HG03354 (cell line): ENCODE data around the gene HHLA2.
A peak's percentile ranks its signal among the peaks of the same experiment; 100 is the strongest.
"Not testable (repeated sequence)": the region's sequence is repeated elsewhere in the genome, so short reads cannot be mapped to it uniquely, and the experiment has no call there.

Experiments used
- ATAC-seq: cut with Tn5 transposase; IDR thresholded peaks from one replicate; pipeline ENCODE4 v1.9.1; 2021; ENCODE audit warnings: mild to moderate bottlenecking; ENCODE audit not compliant: unreplicated experiment, poor library complexity, severe bottlenecking

Gene HHLA2, protein sequence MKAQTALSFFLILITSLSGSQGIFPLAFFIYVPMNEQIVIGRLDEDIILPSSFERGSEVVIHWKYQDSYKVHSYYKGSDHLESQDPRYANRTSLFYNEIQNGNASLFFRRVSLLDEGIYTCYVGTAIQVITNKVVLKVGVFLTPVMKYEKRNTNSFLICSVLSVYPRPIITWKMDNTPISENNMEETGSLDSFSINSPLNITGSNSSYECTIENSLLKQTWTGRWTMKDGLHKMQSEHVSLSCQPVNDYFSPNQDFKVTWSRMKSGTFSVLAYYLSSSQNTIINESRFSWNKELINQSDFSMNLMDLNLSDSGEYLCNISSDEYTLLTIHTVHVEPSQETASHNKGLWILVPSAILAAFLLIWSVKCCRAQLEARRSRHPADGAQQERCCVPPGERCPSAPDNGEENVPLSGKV

DNA sequence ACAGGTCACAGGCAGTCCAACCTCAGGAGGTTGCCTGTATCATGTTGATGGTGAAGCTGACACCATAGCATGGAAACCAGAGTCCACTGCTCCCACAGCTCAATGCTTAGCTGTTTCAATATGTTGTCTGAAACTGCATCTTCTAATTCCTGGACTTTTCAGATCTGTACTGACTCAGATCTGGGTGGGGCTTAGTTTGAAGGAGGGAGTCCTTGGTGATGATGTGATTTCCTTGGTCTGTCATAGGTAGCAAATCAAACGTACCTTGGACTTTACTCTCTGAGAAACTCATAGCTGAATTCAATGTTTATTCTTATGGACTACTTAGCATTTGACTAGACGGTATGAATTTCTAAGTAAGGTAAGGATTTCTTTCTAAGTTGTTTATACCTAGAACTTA lies at the start of gene HHLA2:
HHLA2 (plus strand) TSS at position 310 of the 400 bp plus-strand sequence. CDS start 55,266 bp downstream, outside the sequence.
- no peak for ATAC-seq

DNA sequence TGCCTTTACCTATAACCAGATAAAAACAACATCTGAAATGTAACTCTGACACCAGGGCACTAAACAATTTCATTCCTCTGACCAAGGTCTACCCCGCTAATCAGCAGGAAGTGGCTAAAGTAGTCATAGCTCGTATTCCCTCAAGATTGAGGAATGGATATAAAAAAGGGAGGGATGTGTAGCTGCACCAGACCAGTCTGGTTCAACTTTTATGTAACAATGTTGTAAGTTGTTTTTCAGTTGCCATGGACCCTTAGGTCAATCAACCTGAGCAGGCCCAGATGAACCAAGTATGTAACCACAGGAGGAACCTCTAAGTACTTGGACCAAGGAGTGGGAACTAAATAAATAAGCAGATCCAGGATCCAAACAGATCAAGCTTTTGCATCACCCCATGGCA lies 45.7 kb upstream of the HHLA2 start:
- no peak for ATAC-seq

DNA sequence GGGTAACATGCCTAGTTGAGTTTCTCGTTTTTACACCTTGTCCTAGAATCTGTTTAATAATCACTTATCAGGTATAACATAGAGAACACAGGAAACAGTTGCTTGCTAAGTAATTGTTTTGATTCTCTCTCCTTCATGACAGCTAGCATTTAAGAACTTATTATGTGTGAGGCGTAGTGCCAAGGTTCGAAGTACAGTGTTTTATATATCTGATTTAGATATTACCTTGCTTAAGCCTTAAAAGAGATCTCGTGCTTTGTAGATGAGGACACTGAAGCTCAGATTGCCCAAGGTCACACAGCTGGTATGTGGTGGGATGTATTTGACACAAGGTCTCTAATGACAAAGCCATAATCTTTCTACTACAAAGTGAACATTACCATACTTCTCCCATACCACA lies 45.1 kb upstream of the HHLA2 start:
- ATAC-seq: no peak

DNA sequence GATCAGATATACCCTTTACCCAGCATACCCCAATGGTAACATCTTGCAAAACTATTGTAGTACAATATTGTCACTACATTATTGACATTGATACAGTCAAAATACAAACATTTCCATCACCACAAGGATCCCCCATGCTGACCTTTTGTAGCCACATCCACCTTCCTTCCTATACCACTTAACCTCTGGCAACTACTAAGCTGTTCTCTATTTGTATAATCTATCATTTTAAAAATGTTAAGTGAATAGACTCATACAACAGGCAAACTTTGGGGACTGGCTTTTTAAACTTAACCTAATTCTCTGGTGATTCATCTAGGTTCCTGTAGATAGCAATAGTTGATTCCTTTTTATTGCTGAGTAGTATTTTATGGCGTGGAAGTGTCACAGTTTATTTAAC lies 44.5 kb upstream of the HHLA2 start:
- no peak for ATAC-seq

DNA sequence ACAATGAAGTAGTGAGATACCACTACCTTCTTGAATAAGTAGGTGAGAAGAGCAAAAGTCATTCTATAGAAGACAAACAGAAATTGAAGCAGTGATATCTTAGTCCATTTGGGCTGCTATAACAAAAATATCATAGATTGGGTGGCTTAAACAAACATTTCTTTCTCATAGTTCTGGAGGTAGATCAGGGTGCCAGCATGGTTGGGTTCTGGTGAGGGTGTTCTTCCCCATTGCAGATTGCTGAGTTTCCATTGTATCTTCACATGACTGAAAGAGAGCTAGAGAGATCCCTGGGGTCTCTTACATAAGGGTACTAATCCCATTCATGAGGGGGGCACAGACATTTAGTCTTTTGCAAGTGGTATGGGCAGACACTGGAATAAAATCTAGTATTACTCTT lies 41.2 kb upstream of the HHLA2 start:
- ATAC-seq: no peak

DNA sequence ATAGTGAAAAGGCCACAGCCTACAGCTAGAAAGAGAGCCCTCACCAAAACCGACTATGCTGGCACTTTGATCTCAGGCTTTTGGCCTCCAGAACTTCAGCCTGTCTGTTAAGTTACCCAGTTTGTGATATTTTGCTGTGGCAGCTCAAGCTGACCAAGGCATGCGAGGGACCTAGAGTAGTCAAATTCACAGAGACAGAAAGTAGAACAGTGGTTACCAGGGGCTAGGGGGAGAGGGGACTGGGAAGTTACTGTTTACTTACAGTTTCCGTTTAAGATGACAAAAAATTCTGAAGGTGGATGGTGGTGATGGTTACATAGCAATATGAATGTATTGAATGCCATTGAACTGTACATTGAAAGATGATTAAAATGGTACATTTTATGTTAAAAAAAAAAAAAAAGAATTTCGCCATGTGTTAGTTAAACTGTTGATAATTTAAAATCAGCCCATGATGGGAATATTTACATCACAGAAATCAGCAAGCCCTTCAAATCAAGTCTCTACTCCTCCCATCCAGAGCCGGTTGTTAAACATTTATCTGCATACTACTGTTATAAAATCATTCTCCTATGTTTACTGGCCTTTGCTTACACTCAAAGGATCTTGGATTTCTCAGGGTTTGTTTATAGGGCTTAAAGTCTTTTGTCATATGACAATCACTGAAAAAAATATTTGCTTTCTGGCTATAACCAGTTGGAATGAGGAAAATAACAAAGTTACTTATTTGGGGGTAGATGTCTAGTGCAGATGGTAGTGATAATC lies 31.6 kb upstream of the HHLA2 start:
- peak; percentile 76 for ATAC-seq

DNA sequence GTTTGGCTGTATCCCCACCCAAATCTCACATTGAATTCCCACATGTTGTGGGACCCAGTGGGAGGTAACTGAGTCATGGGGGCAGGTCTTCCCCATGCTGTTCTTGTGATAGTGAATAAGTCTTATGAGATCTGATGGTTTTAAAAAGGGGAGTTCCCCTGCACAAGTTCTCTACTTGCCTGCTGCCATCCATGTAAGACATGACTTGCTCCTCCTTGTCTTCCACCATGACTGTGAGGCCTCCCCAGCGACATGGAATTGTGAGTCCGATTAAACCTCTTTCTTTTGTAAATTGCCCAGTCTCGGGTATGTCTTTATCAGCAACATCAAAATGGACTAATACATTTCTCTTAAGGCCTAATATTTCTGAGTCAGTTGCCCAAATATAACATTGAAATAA lies 28.1 kb upstream of the HHLA2 start:
- not testable (repeated sequence) for ATAC-seq

DNA sequence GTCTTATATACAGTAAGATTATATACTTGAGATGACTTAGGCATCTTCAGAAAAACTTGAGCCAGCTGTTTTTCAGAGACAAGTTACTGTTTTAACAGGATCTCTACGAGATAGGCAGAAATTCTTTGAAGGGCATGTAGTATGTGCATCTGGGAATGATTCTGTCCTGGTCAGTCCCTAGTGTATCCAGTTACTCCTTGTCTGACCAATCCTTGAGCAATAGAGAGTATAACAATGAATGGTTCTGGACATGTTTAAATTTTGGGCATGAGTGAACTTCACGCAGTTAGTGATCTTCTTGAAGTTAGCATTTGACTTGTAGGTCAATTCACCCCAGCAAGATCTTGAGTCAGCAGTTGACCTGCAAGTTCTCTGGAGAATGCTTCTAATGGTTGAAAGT lies 24.7 kb upstream of the HHLA2 start:
- no peak for ATAC-seq

DNA sequence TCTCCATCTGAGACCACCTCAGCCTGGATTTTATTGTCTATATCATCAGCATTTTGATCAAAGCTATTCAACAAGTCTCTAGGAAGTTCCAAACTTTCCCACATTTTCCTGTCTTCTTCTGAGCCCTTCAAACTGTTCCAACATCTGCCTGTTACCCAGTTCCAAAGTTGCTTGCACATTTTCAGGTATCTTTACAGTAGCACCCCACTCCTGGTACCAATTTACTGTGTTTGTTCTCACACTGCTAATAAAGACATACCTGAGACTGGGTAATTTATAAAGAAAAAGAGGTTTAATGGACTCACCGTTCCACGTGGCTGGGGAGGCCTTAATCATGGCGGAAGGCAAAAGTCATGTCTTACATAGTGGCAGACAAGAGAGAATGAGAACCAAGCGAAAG lies 17.3 kb upstream of the HHLA2 start:
- ATAC-seq: not testable (repeated sequence)

DNA sequence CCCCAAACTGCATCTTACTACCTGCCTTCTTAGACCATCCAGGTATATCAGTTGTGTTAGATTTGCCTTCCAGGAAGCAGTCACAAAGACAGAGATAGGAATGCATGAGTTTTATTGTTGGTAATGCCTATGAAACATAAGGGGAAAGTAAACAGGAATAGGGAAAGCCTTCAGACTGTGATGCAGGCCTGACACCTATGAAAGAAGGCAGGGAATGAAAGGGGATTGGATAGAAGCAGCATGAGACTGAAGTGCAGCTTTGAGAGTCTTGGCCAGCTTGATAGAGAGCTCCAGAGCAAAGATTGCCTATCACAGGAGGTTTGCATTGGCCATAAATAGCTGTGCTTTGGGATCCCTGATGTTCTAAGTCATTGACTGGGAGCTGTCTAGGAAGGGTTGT lies 15.9 kb upstream of the HHLA2 start:
- no peak for ATAC-seq

DNA sequence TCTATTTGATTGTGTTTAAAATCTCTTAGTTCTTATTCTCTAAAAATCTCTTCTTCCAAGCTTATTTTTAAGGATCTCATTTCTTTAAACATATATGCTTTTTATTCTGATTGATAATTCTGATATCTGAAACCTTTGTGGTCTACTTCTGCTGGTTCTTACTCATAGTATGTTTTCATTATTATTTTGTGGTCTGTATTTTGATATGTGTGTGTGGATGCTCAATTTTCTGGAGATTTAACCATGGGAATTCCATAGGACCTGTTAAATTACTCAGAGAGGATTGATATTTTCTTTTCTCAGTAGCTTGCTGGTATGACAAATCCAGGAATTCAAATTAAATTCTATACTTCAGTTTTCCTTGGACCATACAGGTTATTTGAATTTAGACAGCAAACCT lies 14.7 kb upstream of the HHLA2 start:
- peak; percentile 48 for ATAC-seq

DNA sequence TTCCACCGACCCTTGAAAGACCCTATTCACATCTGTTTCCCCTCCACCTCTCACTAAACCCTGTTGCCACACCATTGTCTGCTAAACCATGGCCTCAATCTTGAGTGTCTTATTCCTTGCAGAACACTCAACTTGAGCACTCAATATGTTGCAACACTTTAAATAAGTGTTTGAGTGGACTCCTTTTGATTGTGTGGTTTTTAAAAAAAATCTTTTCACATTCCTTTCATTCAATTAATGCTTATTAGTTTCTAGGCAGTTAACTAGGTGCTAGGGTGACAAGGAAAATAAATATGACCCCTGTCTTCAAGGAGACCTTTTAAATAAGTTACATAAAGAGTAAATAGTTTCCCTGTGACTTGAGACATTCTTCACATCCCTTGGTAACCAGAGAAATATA lies 13.3 kb upstream of the HHLA2 start:
- no peak for ATAC-seq

DNA sequence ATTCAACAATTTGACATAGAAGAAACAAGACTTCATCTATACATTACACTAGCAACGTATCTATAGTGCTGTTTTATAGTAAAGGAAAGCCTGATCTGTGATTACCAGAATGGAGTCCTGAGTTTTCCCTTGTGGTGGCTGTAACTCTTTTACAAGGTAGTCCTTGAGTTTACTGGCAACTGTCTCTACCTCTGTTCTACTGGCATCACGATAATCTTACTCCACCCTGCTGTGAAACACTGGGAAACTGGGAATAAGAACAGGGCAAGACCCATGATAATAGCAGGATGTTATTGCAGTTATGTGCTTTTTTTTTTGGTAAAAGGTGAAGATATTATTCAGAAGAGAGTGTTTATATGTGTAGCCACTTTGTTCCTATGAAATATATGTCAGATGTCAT lies 12.4 kb upstream of the HHLA2 start:
- no peak for ATAC-seq

DNA sequence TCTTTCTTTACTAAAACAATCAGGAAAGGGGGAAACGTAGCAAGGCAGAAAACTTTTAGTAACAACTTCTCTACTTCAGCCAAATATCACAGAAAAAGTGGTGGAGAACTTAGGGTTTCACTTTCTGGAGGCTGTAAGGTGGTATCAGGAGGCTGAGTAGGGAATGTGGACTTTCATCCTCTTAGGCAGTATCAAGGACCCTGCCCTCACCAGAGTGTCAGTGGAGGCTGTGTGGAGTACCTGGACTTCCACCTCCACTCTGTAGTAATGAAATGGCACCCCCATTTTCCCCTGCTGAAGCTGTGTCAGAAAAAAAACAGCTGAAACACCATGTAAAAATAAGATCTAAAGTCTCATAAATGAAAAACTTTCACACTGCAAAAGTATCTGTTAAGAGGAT lies 11.2 kb upstream of the HHLA2 start:
- no peak for ATAC-seq

DNA sequence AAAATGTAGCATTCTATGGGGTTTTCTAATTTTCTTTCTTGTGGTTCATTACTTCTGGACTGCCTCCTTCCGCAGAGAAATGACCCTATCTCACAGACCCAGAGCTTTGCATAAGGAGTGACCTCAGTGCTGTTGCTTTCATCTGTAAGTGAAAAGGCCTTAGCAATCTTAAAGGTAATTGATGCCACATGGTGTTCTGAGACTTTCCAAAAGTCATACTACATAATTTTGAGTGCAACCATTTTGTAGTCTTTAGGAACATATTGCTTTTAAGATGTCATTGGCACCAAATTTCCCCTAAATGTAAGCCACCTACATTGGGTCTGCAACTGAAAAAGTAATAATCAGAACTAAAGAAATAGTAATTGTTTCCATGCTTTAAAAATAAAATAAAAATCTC lies 9.2 kb upstream of the HHLA2 start:
- peak; percentile 68 for ATAC-seq

DNA sequence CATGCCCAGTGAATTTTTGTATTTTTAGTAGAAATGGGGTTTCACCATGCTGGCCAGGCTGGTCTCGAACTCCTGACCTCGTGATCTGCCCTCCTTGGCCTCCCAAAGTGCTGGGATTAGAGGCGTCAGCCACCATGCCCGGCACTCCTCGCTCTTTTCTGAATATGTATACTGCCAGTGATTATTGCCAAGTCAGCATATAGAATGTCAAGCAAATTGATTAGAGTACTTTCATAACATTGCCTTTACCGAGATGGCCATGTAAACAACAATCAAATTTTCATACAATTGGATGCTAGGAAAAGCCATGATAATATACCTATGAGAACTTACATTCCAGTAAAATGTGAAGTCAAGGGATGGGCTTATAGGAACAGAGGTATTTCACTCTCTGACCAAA lies 8.2 kb upstream of the HHLA2 start:
- ATAC-seq: not testable (repeated sequence)

DNA sequence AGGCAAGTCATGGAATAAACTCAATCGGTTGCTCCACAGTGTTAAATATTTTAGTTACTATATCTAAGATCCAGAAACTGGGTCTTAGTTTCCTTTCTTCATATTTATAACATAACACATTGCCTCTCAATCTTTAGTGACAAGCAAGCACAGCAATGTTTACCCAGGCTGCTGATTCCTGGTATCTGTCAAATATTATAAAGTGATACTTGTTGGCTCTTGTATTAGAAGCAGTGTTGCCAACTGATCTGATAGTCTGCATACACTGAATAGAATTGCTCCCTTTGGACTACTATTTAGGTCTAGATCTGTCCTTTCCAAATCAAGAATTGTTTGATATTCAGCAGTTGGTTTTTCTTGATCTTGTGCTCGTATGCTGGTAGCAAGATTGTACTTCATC lies 7.2 kb upstream of the HHLA2 start:
- no peak for ATAC-seq

DNA sequence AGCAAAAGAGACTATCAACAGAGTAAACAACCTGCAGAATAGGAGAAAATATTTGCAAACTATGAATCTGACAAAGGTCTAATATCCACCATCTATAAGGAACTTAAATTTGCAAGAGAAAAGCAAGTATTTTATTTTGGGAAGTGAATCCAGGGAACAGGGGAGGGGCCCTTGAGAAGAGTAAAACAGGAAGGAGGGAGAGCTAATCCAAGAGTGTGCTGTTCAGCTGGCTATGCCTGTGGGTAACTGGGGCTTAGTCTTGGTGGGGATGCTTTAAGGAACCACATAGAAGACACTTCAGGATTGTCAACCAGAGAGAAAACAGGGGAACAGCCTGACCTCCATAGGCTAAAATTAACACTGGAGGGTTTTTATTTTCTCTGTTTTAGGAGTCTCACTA lies 3.9 kb upstream of the HHLA2 start:
- no peak for ATAC-seq

DNA sequence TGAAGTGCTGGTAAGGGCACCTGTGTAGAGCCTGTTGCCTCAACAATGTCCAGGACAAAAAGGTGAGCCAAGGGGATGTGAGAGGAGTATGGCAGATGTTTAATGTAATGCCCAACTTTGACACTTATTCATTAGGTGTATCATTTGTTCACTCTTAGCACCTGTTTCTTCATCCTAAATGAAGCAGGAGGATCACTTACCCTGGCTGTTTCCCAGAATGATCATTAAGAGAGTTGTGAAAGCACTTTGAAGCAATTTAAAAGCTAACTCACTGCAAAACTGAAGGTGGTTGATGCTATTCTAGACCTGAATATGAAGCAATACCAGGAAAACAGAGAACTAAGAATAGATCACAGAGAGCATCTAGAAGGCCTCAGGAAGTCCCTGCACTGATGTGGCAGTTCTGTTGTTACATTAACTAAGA lies 3.4 kb upstream of the HHLA2 start:
- ATAC-seq: peak; percentile 71

DNA sequence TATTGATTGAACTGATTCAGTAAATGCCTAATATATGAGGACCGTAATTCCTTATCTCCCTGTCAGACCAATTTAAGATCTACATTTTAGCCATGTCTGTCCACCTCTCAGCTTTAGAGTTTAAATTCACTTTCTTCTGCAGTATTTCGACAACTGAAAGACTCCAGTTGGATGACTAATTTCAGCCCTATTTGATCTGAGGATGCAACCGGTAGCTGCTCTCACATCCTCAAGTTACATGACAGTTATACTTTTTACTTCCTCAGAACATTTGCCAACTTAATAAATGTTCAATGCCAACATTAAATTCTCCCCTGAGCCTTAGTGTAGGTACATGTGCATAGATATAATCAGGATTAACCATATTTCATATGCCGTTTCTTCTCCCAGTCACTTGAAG lies 2.5 kb upstream of the HHLA2 start:
- peak; percentile 86 for ATAC-seq
